Kidney capillary endothelial cell (primary cell): ENCODE data around the gene ZNF785.
"Not testable (repeated sequence)": the region's sequence is repeated elsewhere in the genome, so short reads cannot be mapped to it uniquely, and the experiment has no call there.

Experiments
- DNase-seq: peaks from one replicate; pipeline ENCODE4 v3.0.0-alpha.2; 2018; ENCODE audit warnings: low spot score

Gene ZNF785

GRCh38 chr16:30585400-30586191 lies at the start of gene ZNF785:
Gene ZNF785, minus strand, starts transcription at chr16:30585697. Its CDS starts 86 bp downstream, at chr16:30585611.
- DNase-seq: peak; percentile 99

- DNase-seq: no peak
Observed at GRCh38 chr16:30633526-30633925, 48.0 kb upstream of the ZNF785 start.

GRCh38 chr16:30632454-30632853 lies 47.0 kb upstream of the ZNF785 start:
- DNase-seq: not testable (repeated sequence)

- peak; percentile 77 for DNase-seq
Observed at GRCh38 chr16:30628628-30629540, 43.4 kb upstream of the ZNF785 start.

GRCh38 chr16:30626236-30626635 lies 40.7 kb upstream of the ZNF785 start:
- DNase-seq: no peak

GRCh38 chr16:30623536-30624283 lies 38.2 kb upstream of the ZNF785 start:
- no peak for DNase-seq

- DNase-seq: no peak
Observed at GRCh38 chr16:30622455-30623032, 37.0 kb upstream of the ZNF785 start.

- no peak for DNase-seq
Observed at GRCh38 chr16:30621765-30622164, 36.3 kb upstream of the ZNF785 start.

- DNase-seq: no peak
Observed at GRCh38 chr16:30620169-30620568, 34.7 kb upstream of the ZNF785 start.

- no peak for DNase-seq
Observed at GRCh38 chr16:30619638-30620037, 34.1 kb upstream of the ZNF785 start.

GRCh38 chr16:30619202-30619601 lies 33.7 kb upstream of the ZNF785 start:
- DNase-seq: no peak

GRCh38 chr16:30615358-30616091 lies 30.0 kb upstream of the ZNF785 start:
- DNase-seq: peak; percentile 33

- DNase-seq: peak; percentile 92
Observed at GRCh38 chr16:30609926-30610839, 24.7 kb upstream of the ZNF785 start, which contains the start of gene ZNF689. Gene ZNF689, minus strand, starts transcription at chr16:30610389. Its CDS starts 348 bp downstream, at chr16:30610041.

- peak; percentile 20 for DNase-seq
Observed at GRCh38 chr16:30609002-30609925, 23.8 kb upstream of the ZNF785 start.

GRCh38 chr16:30606004-30606403 lies 20.5 kb upstream of the ZNF785 start:
- no peak for DNase-seq

GRCh38 chr16:30605158-30605557 lies 19.7 kb upstream of the ZNF785 start:
- no peak for DNase-seq

GRCh38 chr16:30604316-30604947 lies 18.9 kb upstream of the ZNF785 start:
- no peak for DNase-seq

- no peak for DNase-seq
Observed at GRCh38 chr16:30603945-30604315, 18.4 kb upstream of the ZNF785 start.
